Activated CD4-positive, CD25-positive, alpha-beta regulatory T cell treated with anti-CD3 and anti-CD28 coated beads, Interleukin-2, amount 50 U/mL, for 16 hours (primary cell): ENCODE data around the gene SLC39A1.
"Not testable (repeated sequence)": the region's sequence is repeated elsewhere in the genome, so short reads cannot be mapped to it uniquely, and the experiment has no call there.

Experiments used
- DNase-seq: peaks from one replicate; pipeline ENCODE4 v3.0.0-alpha.2; 2020; ENCODE audit warnings: low read depth, low spot score

The SLC39A1 gene

DNA sequence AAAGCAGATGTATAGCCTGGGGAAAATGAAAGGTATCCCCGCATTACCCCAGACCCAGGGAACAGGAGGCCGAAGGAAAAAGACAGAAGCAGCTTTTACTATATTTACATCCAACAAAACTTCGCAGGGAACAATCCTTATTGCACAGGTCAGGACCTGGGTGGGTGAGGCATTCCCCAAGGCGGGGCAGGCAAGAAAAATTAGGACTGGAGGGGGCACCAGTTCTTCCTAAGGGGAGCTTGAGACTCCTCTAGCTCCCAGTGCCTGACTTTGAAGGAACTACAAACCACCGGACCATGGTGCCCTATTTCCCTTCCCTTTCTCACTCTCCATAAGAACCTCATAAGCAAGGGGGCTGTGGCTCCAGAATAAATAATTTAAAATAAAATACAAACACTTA lies 33.9 kb downstream of the SLC39A1 start:
- DNase-seq = no peak

DNA sequence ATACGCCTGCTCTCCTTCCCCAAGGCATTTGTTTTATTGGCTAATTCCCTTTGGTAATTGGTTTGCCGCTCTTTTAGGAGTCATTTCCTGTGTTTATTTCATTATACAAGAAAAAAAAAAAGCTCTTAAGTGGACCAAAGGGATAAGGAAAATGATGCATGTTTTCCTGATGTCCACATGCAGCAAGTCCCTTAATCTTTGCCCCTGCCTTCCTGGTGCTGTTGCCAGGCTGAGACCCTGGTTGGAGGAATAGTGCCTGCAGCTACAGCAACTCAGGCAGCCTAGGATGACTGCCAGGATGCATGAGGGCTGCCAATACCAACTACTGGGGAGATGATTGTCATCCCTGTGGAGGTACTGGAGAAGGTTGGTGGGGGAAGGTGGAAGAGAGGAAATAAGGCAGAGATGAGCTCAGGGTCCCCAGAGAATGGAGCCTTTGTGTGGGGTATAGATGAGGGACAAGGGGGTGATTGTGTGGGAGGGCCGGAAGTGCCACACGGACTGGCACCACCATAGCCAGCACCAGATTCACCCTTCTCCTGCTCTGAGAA lies 34.5 kb downstream of the SLC39A1 start:
- DNase-seq = no peak

GRCh38 chr1:153928245-153928644 lies 35.1 kb downstream of the SLC39A1 start:
- no peak for DNase-seq

GRCh38 chr1:153926405-153926804 lies 36.9 kb downstream of the SLC39A1 start:
- DNase-seq = no peak

DNA sequence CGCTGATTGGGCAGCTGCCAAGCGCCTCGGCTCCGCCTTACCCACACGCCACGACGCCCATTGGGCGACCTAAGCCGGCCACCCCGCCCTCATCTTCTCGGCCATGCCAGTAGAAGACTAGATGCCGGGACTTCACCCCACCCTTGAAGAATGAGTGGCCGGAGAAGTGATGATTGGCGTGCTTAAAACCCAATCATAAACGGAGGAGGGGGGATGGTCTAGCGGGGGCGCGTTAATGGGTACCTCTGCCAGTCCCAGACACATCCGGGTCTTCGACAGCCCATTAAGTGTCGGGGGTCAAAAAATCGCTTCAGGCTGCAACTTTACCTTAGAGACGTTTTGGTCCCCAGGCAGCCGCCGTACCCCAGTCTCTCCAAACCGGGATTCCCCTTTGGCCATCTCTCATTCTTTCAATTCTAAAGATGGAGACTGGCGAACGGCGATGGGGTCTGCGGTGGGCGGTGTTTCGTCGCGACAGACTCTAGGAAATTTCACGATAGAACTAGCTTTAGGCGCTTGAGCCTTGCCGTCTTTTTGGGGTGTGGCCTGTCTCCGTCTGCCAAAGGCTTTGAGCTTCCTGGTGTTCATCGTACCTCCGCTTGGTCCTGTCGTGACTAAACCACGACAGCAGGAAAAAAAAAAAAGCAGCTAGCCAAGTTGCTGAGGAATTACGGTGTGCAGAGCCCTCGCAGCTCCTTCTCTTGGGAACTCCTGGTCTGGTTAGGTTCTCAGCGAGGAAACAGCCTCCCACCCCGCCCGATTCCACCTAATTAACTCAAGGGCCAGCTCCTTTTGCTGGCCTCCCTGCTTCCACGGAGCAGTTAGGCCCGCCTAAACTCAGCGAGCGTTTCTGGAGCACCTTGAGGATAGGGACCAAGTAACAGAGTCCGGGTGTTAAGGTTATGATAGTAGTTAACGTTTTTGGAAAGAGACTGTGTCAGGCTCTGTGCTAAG lies 40.1 kb downstream of the SLC39A1 start, which contains the start of gene GATAD2B:
TSS of gene GATAD2B (minus strand) at position 1 of the 954 bp plus-strand sequence. CDS start 94,625 bp downstream, outside the sequence.
- DNase-seq = peak; percentile 98

DNA sequence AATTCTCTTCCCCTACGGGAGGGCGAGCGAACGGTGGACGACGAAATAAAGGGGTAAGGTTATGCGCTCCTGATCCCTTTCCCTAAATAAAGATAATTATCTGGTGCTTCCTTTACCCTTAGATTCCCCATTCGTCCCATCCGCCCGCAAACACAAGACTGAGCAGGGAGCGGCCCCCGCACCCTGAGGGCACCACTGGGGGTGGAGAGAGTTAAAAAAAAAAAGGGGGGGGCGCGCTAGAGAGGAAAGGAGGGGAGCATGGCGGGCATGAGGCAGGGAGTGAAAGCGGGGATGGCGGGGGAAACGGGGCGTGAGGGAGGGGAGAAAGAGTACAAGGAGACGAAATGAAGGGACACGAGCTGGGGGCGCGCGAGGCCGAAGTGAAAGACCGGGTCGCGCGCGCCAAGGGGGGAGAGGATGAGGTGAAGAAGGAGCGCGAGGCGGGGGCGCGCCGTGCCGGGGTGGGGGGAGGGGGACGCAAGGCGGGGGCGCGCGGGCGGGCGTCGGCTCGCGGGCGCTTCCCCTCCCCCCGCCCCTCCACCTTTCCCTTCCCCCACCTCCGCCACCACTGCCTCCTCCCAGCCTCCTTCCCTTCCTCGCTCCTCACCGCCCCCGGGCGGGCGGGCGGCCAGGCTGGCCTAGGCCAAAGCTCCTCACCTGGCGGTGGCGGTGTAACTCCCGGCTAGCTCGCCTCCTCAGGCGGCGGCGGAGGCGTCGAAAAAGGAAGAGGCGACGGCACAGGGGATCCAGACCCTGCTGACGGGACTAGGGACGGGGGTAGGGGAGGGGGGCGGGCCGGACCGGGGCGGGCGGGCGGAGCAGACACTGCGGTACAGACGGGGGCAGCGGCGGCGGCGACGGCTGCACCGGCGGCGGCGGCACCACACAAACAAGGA lies 41.0 kb downstream of the SLC39A1 start:
- DNase-seq = no peak

DNA sequence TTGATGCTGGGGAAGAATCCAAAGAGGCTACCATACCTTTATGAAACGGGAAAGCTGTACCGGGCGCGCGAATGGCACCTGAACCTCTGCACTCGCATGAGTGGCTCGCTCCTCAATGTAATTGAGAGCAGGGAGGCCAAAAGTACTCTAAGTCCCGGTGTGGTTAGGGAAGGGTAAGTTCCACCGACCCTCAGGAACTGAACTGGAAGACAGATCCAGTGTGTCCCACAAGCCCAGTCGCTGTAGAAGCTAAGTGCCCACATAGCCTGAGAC lies 41.6 kb downstream of the SLC39A1 start:
- DNase-seq = no peak

DNA sequence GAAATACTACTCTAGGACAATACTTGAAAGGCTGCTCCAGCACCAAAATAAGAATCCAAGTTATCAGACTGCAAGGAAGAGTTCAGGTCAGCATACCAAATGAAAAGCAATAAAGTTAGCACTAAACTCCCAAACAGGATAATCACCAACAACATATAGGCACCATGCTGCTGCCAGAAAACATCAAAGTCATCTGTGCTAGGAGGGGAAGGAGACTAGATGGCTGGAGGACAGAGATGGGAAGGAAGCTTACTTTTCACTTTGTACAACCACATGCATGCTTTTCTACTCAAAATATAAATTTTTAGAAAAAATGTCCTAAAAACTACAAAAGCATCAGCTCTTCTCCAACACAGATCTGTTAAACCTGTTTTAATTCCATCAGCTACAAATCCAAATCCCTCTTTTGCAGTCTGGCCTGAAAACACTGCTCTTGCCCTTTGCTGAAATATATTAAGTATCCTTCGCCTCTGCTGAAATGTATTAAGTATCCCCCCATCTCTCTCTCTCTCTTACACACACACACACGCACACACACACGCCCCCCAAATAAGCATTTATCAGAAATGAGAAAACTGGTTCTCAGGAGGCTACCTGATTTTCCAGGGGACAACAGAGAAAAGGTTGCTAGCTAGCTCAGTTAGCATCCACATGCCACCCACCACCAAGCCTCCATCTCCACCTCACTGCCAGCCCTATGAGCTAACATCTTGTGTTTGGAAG lies 42.1 kb downstream of the SLC39A1 start:
- no peak for DNase-seq

DNA sequence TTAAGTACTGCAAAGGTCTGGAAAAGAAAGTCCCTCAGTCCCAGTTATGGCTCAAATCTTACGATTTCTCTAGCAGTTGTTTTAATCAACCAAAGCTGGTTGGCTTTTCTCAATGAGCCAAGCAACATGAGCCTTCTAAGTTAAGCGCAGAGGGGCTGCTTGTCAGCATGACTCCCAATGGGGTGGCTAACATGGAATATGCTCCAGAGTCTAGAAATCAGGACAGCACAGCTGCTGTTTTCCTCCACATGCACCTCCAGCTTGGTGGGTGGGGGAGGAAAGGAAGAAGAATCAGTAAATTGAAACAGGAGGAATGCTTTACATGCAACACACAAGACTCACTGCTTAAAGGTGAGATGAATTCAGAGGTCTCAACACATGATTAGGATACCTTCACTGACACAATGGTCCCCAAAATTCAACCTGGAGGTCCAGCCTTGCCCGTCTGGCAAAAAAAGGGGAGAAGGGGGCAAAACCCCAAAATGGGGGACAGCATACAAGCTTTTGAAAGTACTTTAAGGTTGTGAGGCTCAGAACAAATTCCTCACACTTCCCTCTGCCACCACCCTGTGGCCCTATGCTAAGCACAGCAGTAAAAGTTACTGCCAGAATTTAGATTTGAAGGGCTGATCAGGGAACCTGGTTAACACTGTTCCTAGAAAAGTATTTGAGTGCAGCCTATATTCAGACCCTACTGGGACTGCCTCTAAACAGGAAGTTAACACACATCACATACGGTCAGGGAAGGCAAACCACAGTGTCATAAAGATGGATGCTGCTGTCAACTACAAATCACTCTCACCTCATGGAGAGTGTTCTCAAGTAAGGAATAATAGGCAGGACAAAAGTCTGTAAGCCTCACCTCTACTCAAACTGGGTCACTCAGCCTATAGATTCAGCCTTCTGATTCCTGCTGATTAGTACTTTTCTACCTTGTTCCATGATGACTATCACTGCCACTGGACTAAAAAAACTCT lies 43.2 kb downstream of the SLC39A1 start:
- no peak for DNase-seq

GRCh38 chr1:153916297-153916696 lies 47.0 kb downstream of the SLC39A1 start:
- no peak for DNase-seq

DNA sequence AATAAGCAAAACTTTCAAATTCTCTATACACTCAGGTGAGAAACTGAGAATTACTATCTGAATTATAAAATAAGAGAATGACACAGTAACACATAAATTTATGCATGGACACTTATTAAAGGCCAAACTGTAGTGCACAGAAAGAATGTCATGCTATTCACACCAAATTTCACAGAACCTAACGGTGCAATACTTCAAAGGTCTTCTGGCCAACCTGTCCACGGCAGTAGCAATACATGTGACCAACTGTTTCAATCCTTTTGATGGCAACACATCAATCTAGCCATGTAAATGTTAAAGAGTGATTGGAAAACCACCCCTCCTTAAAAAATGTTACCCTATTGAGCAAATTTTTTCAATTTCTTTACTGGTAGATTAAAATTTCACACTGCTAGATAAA lies 51.0 kb downstream of the SLC39A1 start:
- DNase-seq = no peak

DNA sequence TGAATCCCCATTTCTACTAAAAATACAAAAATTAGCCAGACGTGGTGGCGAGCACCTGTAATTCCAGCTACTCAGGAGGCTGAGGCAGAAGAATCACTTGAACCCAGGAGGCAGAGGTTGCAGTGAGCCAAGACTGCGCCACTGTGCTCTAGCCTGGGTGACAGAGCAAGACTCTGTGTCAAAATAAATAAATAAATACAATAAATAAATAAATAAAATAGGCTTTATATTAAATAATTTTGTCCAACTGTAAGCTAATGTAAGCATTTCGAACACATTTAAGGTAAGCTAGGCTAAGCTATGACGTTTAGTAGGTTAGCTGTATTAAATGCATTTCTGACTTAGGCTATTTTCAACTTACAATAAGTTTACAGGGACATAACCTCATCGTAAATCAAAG lies 52.8 kb downstream of the SLC39A1 start:
- DNase-seq = not testable (repeated sequence)
